ENCODE measurements around the gene NDUFA11.
A peak's percentile ranks its signal among the peaks of the same experiment; 100 is the strongest.
"Not testable (repeated sequence)": the region's sequence is repeated elsewhere in the genome, so short reads cannot be mapped to it uniquely, and the experiment has no call there.

NDUFA11 gene

DNA sequence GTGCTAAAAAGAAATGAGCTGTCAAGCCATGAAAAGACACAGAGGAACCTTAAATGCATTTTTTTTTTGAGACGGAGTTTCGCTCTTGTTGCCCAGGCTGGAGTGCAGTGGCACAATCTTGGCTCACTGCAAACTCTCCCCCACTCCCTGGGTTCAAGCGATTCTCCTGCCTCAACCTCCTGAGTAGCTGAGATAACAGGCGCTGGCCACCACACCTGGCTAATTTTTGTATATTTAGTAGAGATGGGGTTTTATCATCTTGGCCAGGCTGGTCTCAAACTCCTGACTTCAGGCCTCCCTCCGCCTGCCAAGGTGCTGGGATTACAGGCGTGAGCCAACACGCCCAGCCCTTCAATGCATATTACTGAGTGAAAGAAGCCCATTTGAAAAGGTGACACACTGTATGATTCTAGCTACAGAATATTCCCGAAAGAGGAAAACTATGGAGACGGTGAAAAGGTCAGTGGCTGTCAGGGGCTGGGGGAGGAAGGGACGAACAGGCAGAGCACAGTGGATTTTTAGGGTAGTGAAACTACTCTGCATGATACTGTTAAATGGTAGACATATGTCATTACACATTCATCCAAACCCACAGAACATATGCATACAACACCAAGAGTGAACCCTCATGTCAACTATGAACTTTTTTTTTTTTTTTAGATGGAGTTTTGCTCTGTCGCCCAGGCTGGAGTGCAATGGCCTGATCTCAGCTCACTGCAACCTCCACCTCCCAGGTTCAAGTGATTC is 19.4 kb downstream of the NDUFA11 start:
- peak; percentile 15 to 22 for DNase-seq

DNA sequence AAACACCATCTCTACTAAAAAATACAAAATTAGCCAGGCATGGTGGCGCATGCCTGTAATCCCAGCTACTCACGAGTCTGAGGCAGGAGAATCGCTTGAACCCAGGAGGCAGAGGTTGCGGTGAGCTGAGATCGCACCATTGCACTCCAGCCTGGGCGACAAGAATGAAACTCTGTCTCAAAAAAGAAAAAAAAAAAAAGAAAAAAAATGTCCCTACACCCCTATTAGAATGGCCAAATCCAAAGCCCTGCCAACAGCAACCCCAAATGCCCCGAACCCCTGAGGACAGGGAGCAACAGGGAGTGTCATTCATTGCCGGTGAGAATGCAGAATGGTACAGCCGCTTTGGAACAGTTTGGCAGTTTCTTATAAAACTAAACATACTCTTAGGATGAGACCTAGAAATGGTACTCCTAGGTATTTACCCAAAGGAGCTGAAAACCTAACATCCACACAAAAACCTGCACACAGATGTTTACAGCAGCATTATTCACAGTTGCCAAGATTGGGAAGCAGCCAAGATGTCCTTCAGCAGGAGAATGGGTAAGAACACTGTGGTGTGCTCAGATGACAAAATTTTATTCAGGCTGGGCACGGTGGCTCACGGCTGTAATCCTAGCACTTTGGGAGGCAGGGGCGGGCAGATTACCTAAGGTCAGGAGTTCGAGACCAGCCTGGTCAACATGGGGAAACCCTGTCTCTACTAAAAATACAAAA is 20.3 kb downstream of the NDUFA11 start:
- not testable (repeated sequence) for DNase-seq

GRCh38 chr19:5882421-5882968 is 21.1 kb downstream of the NDUFA11 start:
- DNase-seq = no peak

- DNase-seq = no peak
Measured at GRCh38 chr19:5881543-5882299, 21.9 kb downstream of the NDUFA11 start.

GRCh38 chr19:5880604-5881078 is 22.9 kb downstream of the NDUFA11 start:
- no peak for DNase-seq

- DNase-seq = no peak
Measured at GRCh38 chr19:5880196-5880595, 23.4 kb downstream of the NDUFA11 start.

GRCh38 chr19:5877882-5878281 is 25.7 kb downstream of the NDUFA11 start:
- DNase-seq = no peak

DNA sequence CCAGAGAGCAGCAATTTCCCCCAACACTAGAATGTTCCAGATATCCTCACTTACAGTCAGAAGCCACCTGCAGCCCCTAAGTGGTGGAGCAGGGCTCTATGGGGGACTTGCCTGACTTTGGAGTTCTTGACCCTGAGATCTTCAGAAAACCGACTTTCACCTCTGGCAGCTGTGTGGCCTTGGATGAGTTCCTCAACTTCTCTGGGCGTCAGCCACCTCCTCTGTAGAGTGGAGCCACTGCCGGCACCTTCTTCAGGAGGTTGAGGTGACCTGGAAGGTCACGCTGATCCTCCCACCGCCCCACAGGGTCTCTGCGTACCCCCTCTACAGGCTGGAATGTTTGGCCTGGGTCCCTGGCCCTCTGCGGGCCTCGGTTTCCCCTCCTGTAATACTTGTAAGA is 26.2 kb downstream of the NDUFA11 start:
- DNase-seq = no peak

GRCh38 chr19:5874496-5874895 is 29.1 kb downstream of the NDUFA11 start:
- peak; percentile 42 to 49 for DNase-seq

GRCh38 chr19:5873617-5874199 is 29.9 kb downstream of the NDUFA11 start:
- DNase-seq = no peak

- DNase-seq = no peak
Measured at GRCh38 chr19:5870986-5871394, 32.6 kb downstream of the NDUFA11 start.

DNA sequence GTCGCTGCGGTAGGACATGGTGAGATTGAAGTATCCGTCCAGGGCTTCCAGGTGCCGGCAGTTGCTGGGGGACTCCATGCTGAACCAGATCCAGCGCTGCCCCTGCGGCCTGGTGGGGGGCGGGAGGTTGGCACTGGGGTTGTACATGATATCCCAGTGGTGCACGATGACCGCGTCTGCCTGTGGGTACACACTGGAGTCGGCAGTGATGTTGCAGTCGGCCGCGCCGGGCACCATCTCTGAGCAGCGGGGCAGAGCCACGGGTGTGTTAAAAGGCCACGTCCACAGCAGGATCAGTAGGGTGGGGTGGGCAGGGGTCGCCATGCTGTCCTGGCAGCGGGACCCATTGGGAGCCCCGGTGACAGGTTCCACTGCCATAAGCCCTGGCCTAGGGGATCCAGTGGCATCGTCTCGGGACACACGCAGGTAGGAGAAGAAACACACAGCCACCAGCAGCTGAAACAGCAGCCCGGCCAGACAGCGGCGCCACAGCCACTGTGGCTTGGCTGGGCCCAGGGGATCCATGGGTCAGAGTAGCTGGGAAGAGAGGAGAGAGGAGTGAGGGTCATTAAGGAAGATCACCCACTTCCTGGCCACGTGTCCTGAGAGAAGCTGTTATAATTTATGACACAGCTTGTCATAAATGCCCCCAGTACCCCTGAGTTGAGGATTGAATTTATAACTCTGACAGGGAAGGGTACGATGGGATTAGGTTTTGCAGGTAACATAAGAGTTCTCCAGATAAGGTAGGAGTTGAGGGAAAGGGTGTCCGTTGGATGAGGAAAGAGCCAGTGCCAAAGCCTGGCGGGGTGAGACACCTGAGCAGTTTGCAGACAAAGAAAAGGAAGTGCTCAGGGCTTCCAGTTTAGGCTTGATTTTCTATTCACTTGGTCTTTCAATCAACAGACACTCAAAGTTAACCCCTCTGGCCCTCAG is 36.1 kb downstream of the NDUFA11 start:
- no peak for DNase-seq

- DNase-seq = no peak
Measured at GRCh38 chr19:5865772-5866171, 37.8 kb downstream of the NDUFA11 start.

DNA sequence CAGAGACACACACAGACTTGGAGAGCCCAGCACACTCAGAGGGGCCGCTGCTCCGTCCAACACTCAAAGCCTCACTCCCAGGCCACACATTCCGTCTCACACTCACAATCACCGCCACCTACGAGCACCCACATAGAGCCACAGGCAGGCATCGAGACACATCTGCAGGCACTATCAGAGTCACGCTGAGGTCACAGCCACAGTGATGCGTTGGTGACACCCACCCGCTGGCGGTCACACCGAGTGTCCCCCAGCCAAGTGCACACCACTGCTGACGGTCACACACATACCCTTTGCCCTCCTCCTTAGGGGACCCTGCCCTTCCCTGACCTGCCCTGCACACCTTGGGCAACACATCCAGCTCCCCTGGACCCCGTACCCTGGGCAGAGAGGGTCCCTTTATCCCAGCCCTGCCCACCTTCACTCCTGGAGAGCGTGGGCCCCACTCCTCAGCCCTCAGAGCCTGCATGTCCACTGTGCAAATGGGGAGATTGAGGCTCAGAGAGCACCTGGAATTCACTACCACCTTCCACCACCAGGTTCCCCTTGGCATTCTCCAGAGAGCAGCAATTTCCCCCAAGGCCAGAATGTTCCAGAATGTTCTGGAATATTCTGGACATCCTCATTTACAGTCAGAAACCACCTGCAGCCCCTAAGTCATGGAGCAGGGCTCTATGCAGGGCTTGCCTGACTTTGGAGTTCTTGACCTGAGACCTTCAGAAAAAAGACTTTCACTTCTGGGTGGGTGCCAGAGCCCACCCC is 38.7 kb downstream of the NDUFA11 start:
- no peak for DNase-seq

GRCh38 chr19:5864013-5864720 is 39.4 kb downstream of the NDUFA11 start:
- DNase-seq = no peak

GRCh38 chr19:5863030-5863665 is 40.4 kb downstream of the NDUFA11 start:
- DNase-seq = no peak

DNA sequence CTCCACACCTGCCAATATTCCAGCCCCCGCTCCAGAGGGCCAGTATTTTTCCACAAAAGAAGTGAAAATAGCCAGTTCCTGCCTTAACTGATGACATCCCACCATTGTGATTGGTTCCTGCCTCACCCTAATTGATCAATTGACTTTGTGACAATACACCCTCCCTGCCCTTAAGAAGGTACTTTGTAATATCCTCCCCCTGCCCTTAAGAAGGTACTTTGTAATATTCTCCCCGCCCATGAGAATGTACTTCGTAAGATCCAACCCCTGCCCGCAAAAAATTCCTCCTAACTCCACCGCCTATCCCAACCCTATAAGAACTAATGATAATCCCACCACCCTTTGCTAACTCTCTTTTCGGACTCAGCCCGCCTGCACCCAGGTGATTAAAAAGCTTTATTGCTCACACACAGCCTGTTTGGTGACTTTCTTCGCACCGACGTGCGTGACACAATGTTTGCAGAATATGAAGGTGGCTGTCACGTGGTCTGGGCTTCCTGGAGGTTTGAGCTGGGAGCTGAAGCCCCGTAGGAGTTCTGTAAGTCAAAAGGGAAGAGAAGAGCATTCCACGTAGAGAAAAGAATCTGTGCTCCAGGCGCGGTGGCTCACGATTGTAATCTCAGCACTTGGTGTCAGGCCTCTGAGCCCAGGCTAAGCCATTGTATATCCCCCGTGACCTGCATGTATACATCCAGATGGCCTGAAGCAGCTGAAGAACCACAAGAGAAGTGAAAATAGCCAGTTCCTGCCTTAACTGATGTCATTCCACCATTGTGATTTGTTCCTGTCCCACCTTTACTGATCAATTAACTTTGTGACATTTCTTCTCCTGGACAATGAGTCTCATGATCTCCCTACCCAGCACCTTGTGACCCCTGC is 46.1 kb downstream of the NDUFA11 start:
- no peak for DNase-seq

DNA sequence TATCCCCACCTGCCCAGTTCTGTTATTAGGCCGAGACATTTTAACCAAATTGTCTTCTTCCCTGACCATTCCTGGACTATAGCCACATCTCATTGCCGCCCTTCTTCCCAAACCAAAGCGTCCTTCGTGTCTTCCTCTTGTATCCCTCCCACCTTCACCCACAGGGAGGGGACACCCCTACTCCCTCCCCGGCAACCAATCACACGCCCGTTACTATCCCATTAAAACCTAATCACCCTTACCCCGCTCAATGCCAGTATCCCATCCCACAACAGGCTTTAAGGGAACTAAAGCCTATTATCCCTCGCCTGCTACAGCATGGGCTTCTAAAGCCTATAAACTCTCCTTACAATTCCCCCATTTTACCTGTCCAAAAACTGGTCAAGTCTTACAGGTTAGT is 48.4 kb downstream of the NDUFA11 start:
- DNase-seq = not testable (repeated sequence)

DNA sequence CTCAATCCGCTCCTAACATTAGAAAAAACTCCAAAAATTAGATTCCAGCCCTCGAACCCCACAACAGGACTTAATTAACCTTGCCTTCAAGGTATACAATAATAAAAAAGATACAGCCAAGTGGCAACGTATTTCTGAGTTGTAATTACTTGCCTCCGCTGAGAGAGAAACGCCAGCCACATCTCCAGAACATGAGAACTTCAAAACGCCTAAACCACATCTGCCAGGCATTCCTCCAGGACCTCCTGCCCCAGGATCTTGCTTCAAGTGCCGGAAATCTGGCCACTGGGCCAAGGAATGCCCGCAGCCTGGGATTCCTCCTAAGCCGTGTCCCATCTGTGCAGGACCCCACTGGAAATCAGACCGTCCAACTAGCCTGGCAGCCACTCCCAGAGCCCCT is 49.5 kb downstream of the NDUFA11 start:
- DNase-seq = not testable (repeated sequence)
